ENCODE data around the gene FHL3.

FHL3 gene

GRCh38 chr1:37948841-37949240 is 56.5 kb downstream of the FHL3 start:
- in situ Hi-C loops (cut with MboI; ENCODE audit: low sequenced_read_pairs): no loop called here

- in situ Hi-C loops (cut with MboI; ENCODE audit: low sequenced_read_pairs): no loop called here
Measured at GRCh38 chr1:37948166-37948565, 57.1 kb downstream of the FHL3 start.

GRCh38 chr1:37947364-37947763 is 58.0 kb downstream of the FHL3 start:
- in situ Hi-C loops (cut with MboI; ENCODE audit: low sequenced_read_pairs): no loop called here

All from HL-60/S4 treated with retinoic acid at 250 ng/mL for 4 days and 3 days (cell line).